Activated T-cell treated with anti-CD3 and anti-CD28 coated beads, Interleukin-2, amount 50 U/mL, for 48 hours (primary cell): ENCODE measurements around the gene ZBTB32.

Experiments
- DNase-seq, 2 experiments: peaks; one replicate each; pipeline ENCODE4 v3.0.0-alpha.2; 2020

The ZBTB32 gene

GRCh38 chr19:35738021-35738886 lies 33.9 kb downstream of the ZBTB32 start:
- no peak for DNase-seq

GRCh38 chr19:35738887-35739229 lies 34.5 kb downstream of the ZBTB32 start:
- no peak for DNase-seq

GRCh38 chr19:35739275-35740107 lies 35.1 kb downstream of the ZBTB32 start:
- DNase-seq = no peak

DNA sequence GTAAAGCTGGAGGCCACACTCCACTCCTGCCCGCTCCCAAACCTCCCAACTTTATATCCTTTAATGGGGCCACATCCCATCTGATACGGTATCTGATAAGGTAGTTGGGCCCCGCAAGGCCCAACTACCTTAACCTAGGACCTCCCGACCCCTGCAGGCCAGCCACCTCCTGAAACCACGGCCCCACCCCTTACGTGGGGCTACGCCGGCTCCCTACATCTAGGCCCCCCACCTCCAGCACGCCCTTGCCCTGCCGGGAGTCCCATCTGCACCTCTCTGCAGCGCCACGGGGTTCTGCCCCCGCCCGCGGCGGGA lies 35.7 kb downstream of the ZBTB32 start:
- no peak for DNase-seq

DNA sequence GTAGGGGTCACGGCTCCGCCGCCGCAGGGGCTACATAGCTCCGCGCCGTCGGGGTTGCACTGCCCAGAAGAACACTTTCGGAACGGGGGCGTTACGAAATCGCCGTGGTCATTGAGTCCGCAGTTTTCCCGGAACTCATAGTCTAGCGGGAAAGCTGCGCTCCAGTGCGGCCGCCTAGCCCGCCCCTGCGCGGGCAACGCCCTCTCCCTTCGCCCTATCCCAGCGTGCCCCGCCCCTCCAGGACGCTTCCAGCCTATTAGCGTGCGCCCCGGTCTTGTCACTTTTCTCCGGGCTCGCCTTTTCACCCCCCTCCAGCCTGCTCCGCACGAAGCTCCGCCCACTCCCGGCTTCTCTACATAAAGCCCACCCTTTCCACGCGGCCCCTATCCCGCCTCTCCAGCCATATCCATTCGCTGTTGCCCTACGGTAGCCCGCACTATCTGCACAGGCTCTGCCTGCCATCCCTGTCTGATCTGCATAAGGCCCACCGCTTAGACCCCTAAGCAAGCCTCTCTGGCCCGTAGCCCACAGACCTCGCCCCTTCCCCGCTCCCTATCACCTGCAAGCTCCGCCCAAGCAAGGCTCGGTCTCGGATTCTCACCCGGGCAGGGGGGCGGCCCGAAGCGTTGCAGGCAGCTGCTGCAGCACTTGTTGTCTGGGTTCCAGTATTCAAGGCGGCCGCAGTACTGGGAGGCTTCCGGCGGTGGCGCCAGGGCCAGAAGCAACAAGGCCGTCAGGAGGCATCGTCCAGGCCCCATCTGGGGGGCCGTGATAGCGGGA lies 36.3 kb downstream of the ZBTB32 start:
- DNase-seq = peak; percentile 97

- DNase-seq = no peak
Measured at GRCh38 chr19:35741203-35741515, 36.8 kb downstream of the ZBTB32 start.

GRCh38 chr19:35742121-35742724 lies 37.9 kb downstream of the ZBTB32 start, which contains the start of gene IGFLR1:
Gene IGFLR1, minus strand, starts transcription at chr19:35742452. Its CDS starts 1,272 bp downstream, at chr19:35741180.
- peak; percentile 83 to 84 for DNase-seq

GRCh38 chr19:35743640-35744429 lies 39.5 kb downstream of the ZBTB32 start:
- no peak for DNase-seq

DNA sequence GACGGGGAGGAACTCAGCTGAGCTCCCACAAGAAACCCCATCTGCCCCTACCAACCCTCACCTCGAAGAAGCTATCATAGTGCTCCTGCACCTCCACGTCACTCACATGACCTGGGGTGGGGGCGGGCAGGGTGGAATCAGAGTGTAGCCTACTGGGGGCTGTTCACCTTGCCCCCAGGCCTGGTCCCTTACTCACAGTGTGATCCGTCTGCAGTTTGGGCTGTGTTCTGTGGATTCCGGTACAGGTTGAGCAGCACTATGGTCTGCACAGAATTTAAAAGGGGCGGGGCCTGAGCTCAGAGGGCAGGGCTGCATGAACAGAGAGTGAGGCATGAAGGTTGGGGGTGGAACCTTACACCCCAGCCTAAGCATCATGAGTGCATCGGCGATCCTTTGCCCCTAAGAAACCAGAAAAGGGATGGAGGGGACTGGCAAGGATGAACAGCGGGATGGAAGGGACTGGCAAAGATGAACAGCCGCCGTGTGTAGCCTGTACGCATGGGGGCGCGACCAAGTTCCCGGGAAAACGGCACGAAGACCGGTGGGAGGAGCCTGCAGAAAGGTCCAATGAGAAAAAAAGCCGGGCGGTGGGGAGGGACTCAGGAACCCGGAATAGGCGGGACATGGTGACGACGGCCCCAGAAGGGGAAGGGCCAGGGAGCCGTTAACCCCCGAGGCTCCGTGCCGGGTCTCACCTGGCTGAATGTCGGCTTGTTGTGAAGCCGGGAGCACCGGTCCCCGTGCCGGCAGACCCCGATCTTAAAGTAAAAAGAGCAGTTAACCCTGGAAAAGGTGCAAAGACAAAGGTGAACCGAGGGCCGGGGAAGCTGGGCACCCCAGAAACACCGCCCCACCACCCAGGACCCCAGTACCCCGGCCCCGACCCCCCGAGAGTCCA lies 40.3 kb downstream of the ZBTB32 start:
- DNase-seq = peak; percentile 95 to 96

- DNase-seq = peak; percentile 94 to 96
Measured at GRCh38 chr19:35745328-35746086, 41.1 kb downstream of the ZBTB32 start, which contains the start of the genes PSENEN and U2AF1L4. Gene PSENEN, plus strand, starts transcription at chr19:35745651. Its CDS starts 280 bp downstream, at chr19:35745931. Gene U2AF1L4, minus strand, starts transcription at chr19:35745418. Its CDS starts 27 bp downstream, at chr19:35745391.

GRCh38 chr19:35746087-35746462 lies 41.7 kb downstream of the ZBTB32 start:
- no peak for DNase-seq

- DNase-seq = no peak
Measured at GRCh38 chr19:35746531-35746930, 42.2 kb downstream of the ZBTB32 start.

DNA sequence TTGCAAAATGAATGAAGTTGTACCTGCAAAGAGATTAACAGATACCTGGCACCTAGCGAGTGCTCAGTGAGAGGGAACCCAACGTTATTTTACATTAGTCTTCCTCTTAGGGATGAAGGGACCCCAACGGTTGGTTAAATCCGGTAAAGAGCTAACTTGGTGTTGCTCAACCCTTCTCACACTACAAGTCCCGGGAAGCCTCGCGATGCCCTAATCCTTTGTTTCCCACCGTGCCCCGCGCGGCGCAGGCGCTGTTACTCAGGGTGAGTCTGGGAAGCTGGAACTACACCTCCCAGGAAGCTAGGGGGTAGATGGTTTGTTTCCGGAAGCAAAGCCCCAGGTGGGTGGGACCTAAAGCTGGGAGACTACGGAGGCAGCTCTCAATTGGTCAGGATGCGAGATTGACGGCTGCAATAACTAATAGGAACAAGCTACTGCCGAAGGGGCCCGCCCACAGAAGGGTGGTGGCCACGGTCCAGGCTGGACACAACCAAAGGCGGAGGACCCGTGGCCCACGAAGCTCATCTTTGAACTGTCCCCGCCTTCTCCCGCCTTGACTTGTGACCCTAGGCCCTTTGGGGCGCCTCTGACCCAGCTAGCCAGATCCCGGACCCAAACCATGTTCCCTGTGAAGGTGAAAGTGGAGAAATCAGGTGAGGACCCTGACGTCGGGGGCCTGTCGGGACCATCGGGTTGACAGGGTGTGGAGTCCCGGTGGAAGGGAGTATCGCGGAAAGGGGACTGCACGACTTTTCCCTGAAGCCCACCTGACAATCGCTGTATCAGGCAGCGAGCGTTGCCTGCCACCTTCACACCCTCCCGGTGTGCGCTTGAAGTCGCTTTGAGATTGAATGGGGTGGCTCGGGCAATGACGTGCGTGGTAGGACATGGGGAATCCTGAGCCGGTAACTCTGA lies 44.0 kb downstream of the ZBTB32 start, which contains the start of gene LIN37:
Gene LIN37, plus strand, starts transcription at position 471 of the 915 bp plus-strand sequence. Its CDS starts 149 bp downstream, at position 620.
- DNase-seq = peak; percentile 99

GRCh38 chr19:35750167-35750566 lies 45.8 kb downstream of the ZBTB32 start:
- no peak for DNase-seq

DNA sequence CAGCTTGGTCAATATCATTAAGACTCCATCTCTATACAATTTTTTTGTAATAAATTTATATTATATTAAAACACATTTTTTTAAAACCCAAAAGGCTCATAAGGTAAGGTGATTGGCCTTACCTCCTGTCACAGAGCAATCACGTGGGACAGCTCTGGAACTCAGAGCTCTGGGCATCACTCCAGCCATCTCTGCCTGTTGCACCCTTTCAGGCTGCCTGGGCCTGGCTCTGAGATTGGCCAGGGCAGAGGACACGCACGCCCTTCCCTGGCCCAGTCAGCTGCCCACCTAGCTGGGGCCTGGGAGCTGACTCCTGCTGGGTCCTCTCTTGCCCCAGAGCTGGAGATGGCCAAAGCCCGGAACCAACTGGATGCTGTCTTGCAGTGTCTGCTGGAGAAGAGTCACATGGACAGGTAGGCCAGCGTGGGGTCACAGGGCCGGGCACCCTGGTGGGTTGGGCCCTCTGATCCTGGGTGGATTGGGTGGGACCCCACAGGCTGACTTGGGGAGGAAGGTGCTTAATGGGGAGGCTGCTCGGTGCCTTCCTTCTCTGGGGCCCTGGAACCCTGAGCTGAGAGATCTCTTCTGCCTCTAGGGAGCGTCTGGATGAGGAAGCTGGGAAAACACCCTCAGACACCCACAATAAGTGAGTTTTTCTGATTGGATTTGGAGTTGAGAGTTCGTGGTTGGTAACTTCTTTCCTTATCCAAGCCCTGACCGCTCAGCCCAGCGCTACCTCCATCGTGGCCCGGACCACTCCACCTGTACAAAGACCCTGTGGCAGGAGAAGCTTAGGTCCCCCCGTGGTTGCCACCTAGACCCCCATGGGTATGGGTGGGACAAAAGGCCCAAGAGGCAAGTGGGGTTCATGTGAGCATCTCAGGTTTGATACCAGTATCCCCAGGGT lies 47.7 kb downstream of the ZBTB32 start:
- no peak for DNase-seq

DNA sequence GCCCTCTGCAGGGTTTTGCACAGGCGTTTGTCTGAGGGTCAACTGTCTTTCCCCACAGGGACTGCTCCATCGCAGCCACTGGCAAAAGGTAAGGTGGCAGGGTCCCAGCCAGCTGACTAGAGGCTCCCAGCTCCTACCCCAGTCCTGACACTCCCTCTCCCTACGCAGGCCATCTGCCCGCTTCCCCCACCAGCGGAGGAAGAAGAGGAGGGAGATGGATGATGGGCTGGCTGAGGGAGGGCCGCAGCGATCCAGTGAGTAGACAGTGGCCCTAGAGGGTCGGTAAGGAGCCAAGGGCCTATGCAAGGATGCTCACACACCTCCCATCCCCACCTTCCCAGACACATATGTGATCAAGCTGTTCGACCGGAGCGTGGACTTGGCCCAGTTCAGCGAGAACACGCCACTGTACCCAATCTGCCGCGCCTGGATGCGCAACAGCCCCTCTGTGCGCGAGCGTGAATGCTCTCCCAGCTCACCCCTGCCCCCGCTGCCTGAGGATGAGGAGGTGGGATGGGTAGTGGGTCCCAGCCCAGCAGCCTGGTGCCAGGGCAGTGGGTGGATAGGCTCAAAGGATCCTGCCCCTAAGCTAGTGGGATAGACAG lies 48.5 kb downstream of the ZBTB32 start:
- DNase-seq = no peak
